ENCODE measurements around the gene CCDC186. TPM values are rescaled to one million over a fixed set of nuclear protein-coding genes. Genes with fewer than 3 reads are reported as not detected.

The CCDC186 gene
- total RNA-seq, 1 donor from 2014 or later, result 20.4 TPM

- Mint-ChIP-seq H3K36me3 (ENCODE audit: low read depth) (no peaks in the 10 kb centered on the region), H3K4me1 (ENCODE audit: low read depth) (peaks cover 9% of the 10 kb centered on the region), H3K27ac (ENCODE audit: unreplicated experiment) (no peak within 1 kb of the TSS), H3K27me3 (ENCODE audit: low read depth) (no peaks in the 10 kb centered on the region), H3K9me3 (ENCODE audit: low read depth) (no peaks in the 10 kb centered on the region), H3K4me3 (ENCODE audit: unreplicated experiment) (no peak within 1 kb of the TSS)
- TF ChIP-seq CTCF (IDR thresholded peaks at IDR 0.05), result no peak
- DNase-seq (ENCODE audit: low spot score), result no peak
Observed at GRCh38 chr10:114179148-114179547, 5.1 kb upstream of the CCDC186 start, which contains the start of gene TDRD1. Gene TDRD1, plus strand, starts transcription at chr10:114179353. Its CDS starts 8,479 bp downstream, at chr10:114187832.

GRCh38 chr10:114176511-114176910 is 2.5 kb upstream of the CCDC186 start:
- no peak for TF ChIP-seq CTCF (IDR thresholded peaks at IDR 0.05)
- Mint-ChIP-seq H3K4me3 (ENCODE audit: unreplicated experiment) (no peak overlapping the region), H3K27ac (ENCODE audit: unreplicated experiment) (no peak overlapping the region), H3K4me1 (ENCODE audit: low read depth) (peaks cover 27% of the 10 kb centered on the region), H3K27me3 (ENCODE audit: low read depth) (no peaks in the 10 kb centered on the region), H3K9me3 (ENCODE audit: low read depth) (no peaks in the 10 kb centered on the region), H3K36me3 (ENCODE audit: low read depth) (no peaks in the 10 kb centered on the region)
- no peak for DNase-seq (ENCODE audit: low spot score)

GRCh38 chr10:114175667-114176066 is 1.7 kb upstream of the CCDC186 start:
- no peak for DNase-seq (ENCODE audit: low spot score)
- peaks cover 27% of the 10 kb centered on the region for H3K4me1 Mint-ChIP-seq (ENCODE audit: low read depth)
- no peak for TF ChIP-seq CTCF (IDR thresholded peaks at IDR 0.05)
- no peaks in the 10 kb centered on the region for H3K36me3 Mint-ChIP-seq (ENCODE audit: low read depth)
- H3K4me3 Mint-ChIP-seq (ENCODE audit: unreplicated experiment), result no peak overlapping the region
- no peaks in the 10 kb centered on the region for H3K9me3 Mint-ChIP-seq (ENCODE audit: low read depth)
- H3K27me3 Mint-ChIP-seq (ENCODE audit: low read depth), result no peaks in the 10 kb centered on the region
- H3K27ac Mint-ChIP-seq (ENCODE audit: unreplicated experiment), result no peak overlapping the region

DNA sequence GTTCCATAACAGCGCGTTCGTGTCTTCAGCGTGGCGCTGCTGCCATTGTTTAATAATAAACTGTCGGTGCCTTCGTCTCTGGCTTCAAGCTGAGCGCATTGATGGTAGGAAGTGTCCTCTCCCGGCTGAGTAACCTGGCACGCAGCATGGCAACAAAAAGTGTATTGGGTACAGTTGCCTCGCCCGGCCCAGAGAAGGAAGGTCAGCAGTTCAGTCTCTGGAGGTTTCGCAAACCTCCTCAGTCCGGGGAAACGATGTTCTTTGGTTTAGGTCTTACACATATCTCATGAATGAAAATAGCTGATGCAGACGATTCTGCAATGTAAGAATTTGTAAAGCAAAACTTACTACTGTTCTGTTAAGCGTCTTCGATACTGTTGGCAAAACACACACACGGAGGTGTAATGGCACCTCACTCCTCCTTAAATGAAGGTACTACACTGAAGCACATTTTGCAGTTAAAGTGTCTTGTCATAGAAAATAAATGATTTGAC is 739 bp upstream of the CCDC186 start:
- Mint-ChIP-seq H3K36me3 (ENCODE audit: low read depth) (no peaks in the 10 kb centered on the region), H3K9me3 (ENCODE audit: low read depth) (no peaks in the 10 kb centered on the region), H3K27me3 (ENCODE audit: low read depth) (no peaks in the 10 kb centered on the region), H3K4me3 (ENCODE audit: unreplicated experiment) (peak overlapping the region; percentile 95), H3K27ac (ENCODE audit: unreplicated experiment) (peak overlapping the region; percentile 87), H3K4me1 (ENCODE audit: low read depth) (peaks cover 27% of the 10 kb centered on the region)
- DNase-seq (ENCODE audit: low spot score), result no peak
- no peak for TF ChIP-seq CTCF (IDR thresholded peaks at IDR 0.05)

DNA sequence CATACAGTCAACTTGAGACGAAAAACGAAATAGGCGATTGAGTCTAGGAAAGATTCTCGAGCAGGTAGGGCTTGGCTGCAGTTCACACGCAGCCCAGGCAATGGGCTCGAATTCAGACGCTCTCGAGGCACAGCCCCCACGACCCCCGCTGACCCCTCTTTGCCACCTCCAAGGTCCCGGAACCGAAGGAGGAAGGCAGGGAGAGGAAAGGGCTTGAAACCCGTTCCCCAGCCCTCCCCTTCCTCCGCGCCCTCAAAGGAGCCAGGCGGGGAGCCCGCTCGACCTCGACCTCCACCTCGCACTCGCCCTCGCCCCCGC is 441 bp downstream of the CCDC186 start:
- H3K4me3 Mint-ChIP-seq (ENCODE audit: unreplicated experiment), result peak overlapping the region; percentile 95
- H3K4me1 Mint-ChIP-seq (ENCODE audit: low read depth), result peaks cover 29% of the 10 kb centered on the region
- peaks cover 4% of the 10 kb centered on the region for H3K9me3 Mint-ChIP-seq (ENCODE audit: low read depth)
- peak overlapping the region; percentile 96 for H3K27ac Mint-ChIP-seq (ENCODE audit: unreplicated experiment)
- no peak for DNase-seq (ENCODE audit: low spot score)
- H3K27me3 Mint-ChIP-seq (ENCODE audit: low read depth), result no peaks in the 10 kb centered on the region
- peaks cover 1% of the 10 kb centered on the region for H3K36me3 Mint-ChIP-seq (ENCODE audit: low read depth)
- TF ChIP-seq CTCF (IDR thresholded peaks at IDR 0.05), result no peak
